Type B pancreatic cell (in vitro differentiated cells): ENCODE results near the gene PREP. TPM values are rescaled to one million over a fixed set of nuclear protein-coding genes. Genes with fewer than 3 reads are reported as not detected.

ENCODE experiments used
- total RNA-seq: library from RNA; stranded (reverse); gene quantifications from 2 replicates; pipeline ENCODE4 v1.2.1, GENCODE V29; 2021; ENCODE audit warnings: low replicate concordance

The PREP gene
- total RNA-seq, 1 donor from 2014 or later: 54.4 TPM

Other genes starting within 250 kb of the PREP start
- gene POPDC3, start 223.1 kb downstream of the PREP start, total RNA-seq: 1.1 and 6.0 TPM in 2 replicates